AG04450 (cell line): ENCODE measurements around the gene ISX. TPM values are rescaled to one million over a fixed set of nuclear protein-coding genes. Genes with fewer than 3 reads are reported as not detected.

Experiments used
- CTCF ChIA-PET: fragments of 300-600, 350-600 bp; formaldehyde crosslinking; extraction: SDS; loops from one replicate; lab custom pipeline; 2022; ENCODE audit warnings: antibody characterized with exemption, inconsistent platforms; lab: Charles Lee
- POLR2A ChIA-PET: fragments of 350-600 bp; formaldehyde crosslinking; extraction: SDS; loops from one replicate; lab custom pipeline; 2021; ENCODE audit warnings: antibody characterized with exemption, inconsistent platforms; lab: Yijun Ruan, JAX
- DNase-seq: peaks from one replicate; pipeline ENCODE4 v3.0.0-alpha.2; 2011; ENCODE audit warnings: low read depth, low spot score
- H3K27ac ChIP-seq: one replicate; pipeline ENCODE4 v1.5.1; 2012; ENCODE audit warnings: low read depth, low read length, control low read depth
- H3K27me3 ChIP-seq: one replicate; pipeline ENCODE4 v1.6.0; 2012; ENCODE audit warnings: low read length; ENCODE audit not compliant: control insufficient read depth, insufficient read depth
- H3K4me3 ChIP-seq: 2 replicates; pipeline ENCODE4 v1.5.1; 2011; ENCODE audit warnings: mild to moderate bottlenecking, low read depth, low read length, control low read depth
- H3K9me3 ChIP-seq: 2 replicates; pipeline ENCODE4 v1.5.1; 2012; ENCODE audit warnings: low read length; ENCODE audit not compliant: control insufficient read depth, insufficient read depth
- polyA plus RNA-seq: library from polyadenylated mRNA; depleted of rRNA; stranded (reverse); fragments of >200 nt; gene quantifications from 2 replicates; pipeline ENCODE4 v1.2.3, GENCODE V29; 2011
- TF ChIP-seq, protein P1 (sequence below): IDR thresholded peaks from 2 replicates; pipeline ENCODE4 v1.5.1; 2011; ENCODE audit warnings: low read depth, low read length, control low read depth, inconsistent platforms

ISX gene
- polyA plus RNA-seq, 1 experiment, result not detected

DNA sequence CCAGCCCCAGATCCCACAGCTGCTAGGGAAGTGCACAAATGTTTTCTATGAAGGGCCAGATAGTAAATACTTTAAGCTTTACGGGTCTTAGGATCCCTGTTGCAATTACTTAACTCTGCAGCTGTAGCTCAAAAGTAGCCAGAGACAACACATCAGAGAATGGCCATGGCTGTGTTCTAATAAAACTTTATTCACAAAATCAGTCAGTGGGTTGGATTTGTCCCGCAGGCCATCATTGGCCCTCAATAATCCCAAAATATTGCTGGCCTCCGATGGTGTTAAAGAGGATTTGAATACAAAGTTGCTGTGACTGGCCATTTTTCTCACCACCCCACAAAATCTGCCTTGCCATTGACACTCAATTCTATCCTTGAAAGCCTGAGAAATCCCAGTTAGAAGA, 49.6 kb downstream of the ISX start:
- Histone ChIP-seq H3K4me3 (no peak overlapping the region), H3K27ac (no peak overlapping the region), H3K9me3 (peaks cover 8% of the 10 kb centered on the region; the same call in 1 of the 2 replicates), H3K27me3 (no peaks in the 10 kb centered on the region)
- TF ChIP-seq, protein P1, sequence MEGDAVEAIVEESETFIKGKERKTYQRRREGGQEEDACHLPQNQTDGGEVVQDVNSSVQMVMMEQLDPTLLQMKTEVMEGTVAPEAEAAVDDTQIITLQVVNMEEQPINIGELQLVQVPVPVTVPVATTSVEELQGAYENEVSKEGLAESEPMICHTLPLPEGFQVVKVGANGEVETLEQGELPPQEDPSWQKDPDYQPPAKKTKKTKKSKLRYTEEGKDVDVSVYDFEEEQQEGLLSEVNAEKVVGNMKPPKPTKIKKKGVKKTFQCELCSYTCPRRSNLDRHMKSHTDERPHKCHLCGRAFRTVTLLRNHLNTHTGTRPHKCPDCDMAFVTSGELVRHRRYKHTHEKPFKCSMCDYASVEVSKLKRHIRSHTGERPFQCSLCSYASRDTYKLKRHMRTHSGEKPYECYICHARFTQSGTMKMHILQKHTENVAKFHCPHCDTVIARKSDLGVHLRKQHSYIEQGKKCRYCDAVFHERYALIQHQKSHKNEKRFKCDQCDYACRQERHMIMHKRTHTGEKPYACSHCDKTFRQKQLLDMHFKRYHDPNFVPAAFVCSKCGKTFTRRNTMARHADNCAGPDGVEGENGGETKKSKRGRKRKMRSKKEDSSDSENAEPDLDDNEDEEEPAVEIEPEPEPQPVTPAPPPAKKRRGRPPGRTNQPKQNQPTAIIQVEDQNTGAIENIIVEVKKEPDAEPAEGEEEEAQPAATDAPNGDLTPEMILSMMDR, result no peak
- ChIA-PET CTCF (no interaction called here), POLR2A (no interaction called here)
- DNase-seq, result no peak

DNA sequence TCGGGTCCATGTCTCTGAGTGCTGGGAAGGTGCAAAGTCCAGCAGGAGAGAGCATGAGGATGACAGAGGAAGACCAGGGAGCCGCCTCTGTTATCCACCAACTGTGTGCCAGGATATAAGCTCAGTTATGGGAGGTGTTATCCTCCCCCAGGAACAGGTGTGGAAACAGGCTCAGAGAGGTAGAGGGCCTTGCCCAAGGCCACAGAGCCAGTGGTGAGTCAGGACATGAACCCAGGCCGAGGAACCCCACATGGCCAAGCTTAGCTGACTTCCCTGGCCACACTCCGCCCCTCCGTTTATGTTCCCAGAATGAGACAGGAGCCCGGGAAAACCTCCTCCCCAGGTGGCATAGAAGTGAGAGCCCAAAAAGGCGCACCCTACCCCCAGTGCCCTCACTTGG, 50.3 kb downstream of the ISX start:
- no peak for DNase-seq
- Histone ChIP-seq H3K4me3 (no peak overlapping the region), H3K27ac (no peak overlapping the region), H3K9me3 (peaks cover 8% of the 10 kb centered on the region; the same call in 1 of the 2 replicates), H3K27me3 (no peaks in the 10 kb centered on the region)
- POLR2A ChIA-PET, result no interaction called here
- CTCF ChIA-PET, result no interaction called here
- TF ChIP-seq, protein P1, result no peak

DNA sequence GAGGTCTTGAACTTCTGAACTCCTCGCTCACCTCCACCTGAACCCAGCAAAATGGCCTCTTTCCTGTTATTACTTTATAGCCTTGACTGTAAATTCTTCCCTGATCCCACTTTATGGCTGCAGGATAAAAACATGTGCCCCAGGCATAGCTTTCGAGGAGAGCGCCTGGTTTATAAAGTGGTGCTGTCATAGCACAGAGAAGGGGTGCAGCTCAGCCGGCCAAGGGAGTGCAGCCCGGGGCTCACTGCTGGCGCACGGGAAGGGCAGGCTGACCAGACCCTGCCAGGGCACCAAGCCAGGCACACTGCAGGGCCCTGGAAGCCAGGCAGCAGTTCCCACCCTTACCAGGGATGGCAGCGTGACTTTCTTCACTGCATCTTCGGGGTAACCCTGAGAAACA, 50.9 kb downstream of the ISX start:
- H3K27ac ChIP-seq, result no peak overlapping the region
- DNase-seq, result no peak
- no peaks in the 10 kb centered on the region for H3K27me3 ChIP-seq
- H3K4me3 ChIP-seq, result no peak overlapping the region
- CTCF ChIA-PET, result no interaction called here
- TF ChIP-seq, protein P1, result no peak
- POLR2A ChIA-PET, result no interaction called here
- peaks cover 8% of the 10 kb centered on the region; the same call in 1 of the 2 replicates for H3K9me3 ChIP-seq

DNA sequence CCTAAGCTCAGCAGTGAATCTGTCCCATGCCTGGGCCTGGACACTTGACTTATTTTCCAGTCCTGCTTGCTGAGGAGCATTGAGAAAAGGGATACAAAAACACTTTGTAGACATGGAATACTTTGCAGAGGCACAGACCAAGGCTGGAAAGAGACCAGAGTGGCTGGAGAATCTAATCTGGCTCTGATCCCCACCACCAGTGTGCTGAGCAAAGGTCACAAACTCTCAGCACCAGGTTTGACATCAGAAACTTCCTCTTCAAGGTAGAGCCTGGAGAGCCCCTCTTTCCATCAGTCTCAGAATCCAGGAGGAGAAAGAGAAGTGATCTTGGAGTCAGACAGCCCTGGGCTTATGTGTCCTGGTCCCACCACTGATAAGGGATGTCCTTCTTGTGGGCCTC, 53.5 kb downstream of the ISX start:
- Histone ChIP-seq H3K9me3 (peaks cover 7% of the 10 kb centered on the region; the same call in 1 of the 2 replicates), H3K27me3 (no peaks in the 10 kb centered on the region), H3K27ac (no peak overlapping the region), H3K4me3 (no peak overlapping the region)
- ChIA-PET POLR2A (no interaction called here), CTCF (no interaction called here)
- no peak for DNase-seq
- TF ChIP-seq, protein P1, result no peak

DNA sequence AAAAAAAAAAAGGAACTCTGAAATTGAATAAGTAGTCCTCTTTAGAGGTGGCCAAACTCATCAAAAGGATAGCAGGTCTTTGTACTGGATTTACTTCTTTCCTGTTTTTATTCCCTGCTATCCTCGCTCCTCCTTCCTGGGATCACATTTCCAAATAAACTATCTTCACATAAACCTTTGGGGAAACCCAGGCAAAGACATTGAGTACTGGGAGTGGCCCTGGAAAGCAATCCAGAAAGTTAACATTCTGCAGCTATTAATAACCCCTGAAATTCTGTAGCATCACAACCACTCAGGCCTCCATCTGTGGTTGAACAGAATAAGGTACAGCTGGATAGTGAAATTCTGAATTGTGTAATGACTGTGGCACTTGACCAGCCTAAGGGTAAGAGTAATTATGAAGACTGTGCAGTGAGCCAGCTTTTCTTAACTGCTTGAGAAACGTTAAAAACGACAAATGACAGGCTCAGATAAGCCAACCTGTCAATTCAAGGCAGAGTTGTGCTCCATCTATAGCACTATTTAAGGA, 58.8 kb downstream of the ISX start:
- Histone ChIP-seq H3K9me3 (no peaks in the 10 kb centered on the region), H3K27ac (no peak overlapping the region), H3K27me3 (peaks cover 2% of the 10 kb centered on the region), H3K4me3 (no peak overlapping the region)
- ChIA-PET CTCF (no interaction called here), POLR2A (no interaction called here)
- DNase-seq, result no peak
- TF ChIP-seq, protein P1, result no peak
